ENCODE results near the gene SAMHD1. TPM values are rescaled to one million over a fixed set of nuclear protein-coding genes. Genes with fewer than 3 reads are reported as not detected.

The SAMHD1 gene
- polyA plus RNA-seq, 1 of the 3 experiments (the other 2 are of a cell fraction), result 5.9 TPM

DNA sequence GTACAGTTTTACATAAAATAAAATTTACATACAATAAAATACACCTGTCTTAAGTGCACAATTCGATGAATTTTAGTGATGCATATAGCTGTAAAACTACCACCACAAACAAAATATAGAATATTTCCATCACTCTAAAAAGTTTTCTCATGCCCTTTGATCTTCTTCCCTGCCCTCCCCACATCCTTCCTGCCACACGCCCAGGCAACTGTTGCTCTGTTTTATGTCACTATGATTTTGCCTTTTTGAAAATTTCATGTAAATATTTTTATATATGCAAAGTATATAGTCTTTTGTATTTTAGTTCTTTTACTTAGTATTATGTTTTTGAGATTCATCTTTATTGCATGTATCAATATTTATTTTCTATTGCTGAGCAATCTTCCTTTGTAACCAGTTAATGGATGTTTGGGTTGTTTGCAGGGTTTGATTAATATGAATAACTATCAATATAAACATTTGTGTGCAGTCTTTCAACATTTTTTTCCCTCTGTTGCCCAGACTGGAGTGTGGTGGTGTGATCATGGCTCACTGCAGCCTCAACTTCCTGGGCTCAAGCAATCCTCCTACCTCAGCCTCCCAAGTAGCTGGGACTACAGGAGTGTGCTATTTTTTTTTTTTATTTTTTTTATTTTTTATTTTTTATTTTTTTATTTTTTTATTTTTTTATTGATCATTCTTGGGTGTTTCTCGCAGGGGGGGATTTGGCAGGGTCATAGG is 23.8 kb upstream of the SAMHD1 start:
- H3K4me1 ChIP-seq (ENCODE audit: control insufficient read depth in 1 of 2, insufficient read depth in 2 of 2, low read depth in 1 of 2, low read length in 1 of 2), result no peaks in the 10 kb centered on the region
- no peaks in the 10 kb centered on the region for H3K9me2 ChIP-seq
- H3K4me3 ChIP-seq (ENCODE audit: low read depth in 2 of 2, low read length in 1 of 2), result no peak overlapping the region
- no peaks in the 10 kb centered on the region for H4K20me1 ChIP-seq (ENCODE audit: insufficient read depth)
- H2AFZ ChIP-seq (ENCODE audit: low read depth), result no peak overlapping the region
- TF ChIP-seq MXI1 (IDR thresholded peaks at IDR 0.05; ENCODE audit: low read depth, low read length) (no peak), RCOR1 (IDR thresholded peaks at IDR 0.05; ENCODE audit: low read length) (no peak)
- TF ChIP-seq, protein P1, sequence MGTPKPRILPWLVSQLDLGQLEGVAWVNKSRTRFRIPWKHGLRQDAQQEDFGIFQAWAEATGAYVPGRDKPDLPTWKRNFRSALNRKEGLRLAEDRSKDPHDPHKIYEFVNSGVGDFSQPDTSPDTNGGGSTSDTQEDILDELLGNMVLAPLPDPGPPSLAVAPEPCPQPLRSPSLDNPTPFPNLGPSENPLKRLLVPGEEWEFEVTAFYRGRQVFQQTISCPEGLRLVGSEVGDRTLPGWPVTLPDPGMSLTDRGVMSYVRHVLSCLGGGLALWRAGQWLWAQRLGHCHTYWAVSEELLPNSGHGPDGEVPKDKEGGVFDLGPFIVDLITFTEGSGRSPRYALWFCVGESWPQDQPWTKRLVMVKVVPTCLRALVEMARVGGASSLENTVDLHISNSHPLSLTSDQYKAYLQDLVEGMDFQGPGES (IDR thresholded peaks at IDR 0.05; ENCODE audit: low read depth, low read length), result no peak
- H3K4me2 ChIP-seq, result no peak overlapping the region
- 71% methylated on average over 3 of the region's 3 CpGs for WGBS (ENCODE audit: low lambda C conversion rate)
- H3K9me3 ChIP-seq, result no peaks in the 10 kb centered on the region
- CTCF ChIA-PET, result no interaction called here
- no peak overlapping the region for H3K9ac ChIP-seq
- no peaks in the 10 kb centered on the region for H3K36me3 ChIP-seq (replicated peaks in 1 of 2; ENCODE audit: control insufficient read depth in 1 of 2, insufficient read depth in 2 of 2, low read length in 1 of 2)
- no peaks in the 10 kb centered on the region for H3F3A ChIP-seq (replicated peaks; ENCODE audit: insufficient read depth)
- no peaks in the 10 kb centered on the region for H3K79me2 ChIP-seq (ENCODE audit: insufficient read depth)
- no peak overlapping the region for H3K27ac ChIP-seq (ENCODE audit: low read depth in 2 of 2, low read length in 1 of 2)
- DNase-seq, result no peak
- POLR2A ChIA-PET, result no interaction called here
- no peaks in the 10 kb centered on the region for H3K27me3 ChIP-seq (ENCODE audit: insufficient read depth)

DNA sequence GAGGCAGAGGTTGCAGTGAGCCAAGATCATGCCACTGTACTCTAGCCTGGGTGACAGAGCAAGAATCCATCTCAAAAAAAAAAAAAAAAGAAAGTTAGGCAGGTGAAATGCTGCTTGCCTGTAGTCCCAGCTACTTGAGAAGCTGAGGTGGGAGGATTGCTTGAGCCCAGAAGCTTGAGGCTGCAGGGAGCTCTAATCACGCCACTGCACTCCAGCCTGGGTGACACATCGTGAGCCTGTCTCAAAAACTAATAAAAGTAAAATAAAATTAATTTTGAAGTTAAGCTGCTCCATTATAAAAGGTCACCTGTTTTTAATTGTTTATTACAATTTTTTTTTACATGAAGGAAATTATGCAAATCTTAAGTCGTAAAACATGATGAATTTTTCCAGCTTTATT is 23.2 kb upstream of the SAMHD1 start:
- Histone ChIP-seq H3K27ac (ENCODE audit: low read depth in 2 of 2, low read length in 1 of 2) (no peak overlapping the region), H3K79me2 (ENCODE audit: insufficient read depth) (no peaks in the 10 kb centered on the region), H3K9me2 (no peaks in the 10 kb centered on the region), H3K4me2 (no peak overlapping the region), H3K9ac (no peak overlapping the region), H2AFZ (ENCODE audit: low read depth) (no peak overlapping the region), H3K27me3 (ENCODE audit: insufficient read depth) (no peaks in the 10 kb centered on the region), H3K36me3 (replicated peaks in 1 of 2; ENCODE audit: control insufficient read depth in 1 of 2, insufficient read depth in 2 of 2, low read length in 1 of 2) (no peaks in the 10 kb centered on the region), H3K9me3 (no peaks in the 10 kb centered on the region), H3K4me3 (ENCODE audit: low read depth in 2 of 2, low read length in 1 of 2) (no peak overlapping the region), H3F3A (replicated peaks; ENCODE audit: insufficient read depth) (no peaks in the 10 kb centered on the region), H3K4me1 (ENCODE audit: control insufficient read depth in 1 of 2, insufficient read depth in 2 of 2, low read depth in 1 of 2, low read length in 1 of 2) (no peaks in the 10 kb centered on the region), H4K20me1 (ENCODE audit: insufficient read depth) (no peaks in the 10 kb centered on the region)
- DNase-seq, result no peak
- 88% methylated on average over 3 of the region's 3 CpGs for WGBS (ENCODE audit: low lambda C conversion rate)
- ChIA-PET CTCF (no interaction called here), POLR2A (no interaction called here)
- no peak for TF ChIP-seq MXI1 (IDR thresholded peaks at IDR 0.05; ENCODE audit: low read depth, low read length)

DNA sequence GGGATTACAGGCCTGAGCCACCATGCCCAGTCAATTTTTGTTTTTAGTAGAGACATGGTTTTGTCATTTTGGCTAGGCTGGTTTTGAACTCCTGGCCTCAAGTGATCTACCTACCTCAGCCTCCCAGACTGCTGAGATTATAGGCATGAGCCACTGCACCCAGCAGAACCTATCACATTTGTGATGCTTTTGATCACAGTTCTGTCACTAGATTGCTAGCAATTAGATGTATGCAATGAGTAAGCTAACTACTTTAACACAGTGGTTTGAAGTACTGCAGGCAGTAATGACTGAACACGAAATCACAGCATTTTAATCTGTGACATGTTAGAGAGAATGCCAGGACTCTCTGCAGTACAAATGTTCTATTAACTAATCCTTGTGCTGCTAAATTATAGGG is 19.6 kb upstream of the SAMHD1 start:
- Histone ChIP-seq H3K4me1 (ENCODE audit: control insufficient read depth in 1 of 2, insufficient read depth in 2 of 2, low read depth in 1 of 2, low read length in 1 of 2) (no peaks in the 10 kb centered on the region), H3F3A (replicated peaks; ENCODE audit: insufficient read depth) (no peaks in the 10 kb centered on the region), H3K9me2 (no peaks in the 10 kb centered on the region), H2AFZ (ENCODE audit: low read depth) (no peak overlapping the region), H3K27me3 (ENCODE audit: insufficient read depth) (no peaks in the 10 kb centered on the region), H4K20me1 (ENCODE audit: insufficient read depth) (no peaks in the 10 kb centered on the region), H3K4me3 (ENCODE audit: low read depth in 2 of 2, low read length in 1 of 2) (no peak overlapping the region), H3K27ac (ENCODE audit: low read depth in 2 of 2, low read length in 1 of 2) (no peak overlapping the region), H3K9me3 (no peaks in the 10 kb centered on the region), H3K4me2 (no peak overlapping the region), H3K9ac (no peak overlapping the region), H3K36me3 (replicated peaks in 1 of 2; ENCODE audit: control insufficient read depth in 1 of 2, insufficient read depth in 2 of 2, low read length in 1 of 2) (no peaks in the 10 kb centered on the region), H3K79me2 (ENCODE audit: insufficient read depth) (no peaks in the 10 kb centered on the region)
- ChIA-PET CTCF (no interaction called here), POLR2A (no interaction called here)
- WGBS (ENCODE audit: low lambda C conversion rate), result 60% methylated on average over 1 of the region's 1 CpG
- DNase-seq, result no peak
- TF ChIP-seq, protein P2, sequence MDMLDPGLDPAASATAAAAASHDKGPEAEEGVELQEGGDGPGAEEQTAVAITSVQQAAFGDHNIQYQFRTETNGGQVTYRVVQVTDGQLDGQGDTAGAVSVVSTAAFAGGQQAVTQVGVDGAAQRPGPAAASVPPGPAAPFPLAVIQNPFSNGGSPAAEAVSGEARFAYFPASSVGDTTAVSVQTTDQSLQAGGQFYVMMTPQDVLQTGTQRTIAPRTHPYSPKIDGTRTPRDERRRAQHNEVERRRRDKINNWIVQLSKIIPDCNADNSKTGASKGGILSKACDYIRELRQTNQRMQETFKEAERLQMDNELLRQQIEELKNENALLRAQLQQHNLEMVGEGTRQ (IDR thresholded peaks at IDR 0.05; ENCODE audit: borderline replicate concordance, low read depth, low read length), result no peak
- TF ChIP-seq TEAD4 (IDR thresholded peaks at IDR 0.05; ENCODE audit: borderline replicate concordance, insufficient read depth), result no peak
- TF ChIP-seq, protein P3, sequence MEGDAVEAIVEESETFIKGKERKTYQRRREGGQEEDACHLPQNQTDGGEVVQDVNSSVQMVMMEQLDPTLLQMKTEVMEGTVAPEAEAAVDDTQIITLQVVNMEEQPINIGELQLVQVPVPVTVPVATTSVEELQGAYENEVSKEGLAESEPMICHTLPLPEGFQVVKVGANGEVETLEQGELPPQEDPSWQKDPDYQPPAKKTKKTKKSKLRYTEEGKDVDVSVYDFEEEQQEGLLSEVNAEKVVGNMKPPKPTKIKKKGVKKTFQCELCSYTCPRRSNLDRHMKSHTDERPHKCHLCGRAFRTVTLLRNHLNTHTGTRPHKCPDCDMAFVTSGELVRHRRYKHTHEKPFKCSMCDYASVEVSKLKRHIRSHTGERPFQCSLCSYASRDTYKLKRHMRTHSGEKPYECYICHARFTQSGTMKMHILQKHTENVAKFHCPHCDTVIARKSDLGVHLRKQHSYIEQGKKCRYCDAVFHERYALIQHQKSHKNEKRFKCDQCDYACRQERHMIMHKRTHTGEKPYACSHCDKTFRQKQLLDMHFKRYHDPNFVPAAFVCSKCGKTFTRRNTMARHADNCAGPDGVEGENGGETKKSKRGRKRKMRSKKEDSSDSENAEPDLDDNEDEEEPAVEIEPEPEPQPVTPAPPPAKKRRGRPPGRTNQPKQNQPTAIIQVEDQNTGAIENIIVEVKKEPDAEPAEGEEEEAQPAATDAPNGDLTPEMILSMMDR (IDR thresholded peaks at IDR 0.05), result no peak
- TF ChIP-seq GABPA (IDR thresholded peaks at IDR 0.05; ENCODE audit: low read depth), result no peak
- no peak for TF ChIP-seq EZH2phosphoT487 (IDR thresholded peaks at IDR 0.05; ENCODE audit: borderline replicate concordance, low read depth)
- no peak for TF ChIP-seq NFIC (IDR thresholded peaks at IDR 0.05; ENCODE audit: borderline replicate concordance)
- TF ChIP-seq YY1 (IDR thresholded peaks at IDR 0.05; ENCODE audit: low read depth), result no peak
